Fibroblast of peridontal ligament (primary cell): ENCODE data around the gene SLC35F6.

Source experiments
- DNase-seq: peaks from one replicate; pipeline ENCODE4 v3.0.0-alpha.2; 2010; ENCODE audit errors: extremely low read depth

The SLC35F6 gene

GRCh38 chr2:26820932-26821331, 56.8 kb downstream of the SLC35F6 start:
- no peak for DNase-seq

- DNase-seq, result no peak
Measured at GRCh38 chr2:26822877-26823276, 58.8 kb downstream of the SLC35F6 start.
